ENCODE results near the gene TFPT.

Gene TFPT

DNA sequence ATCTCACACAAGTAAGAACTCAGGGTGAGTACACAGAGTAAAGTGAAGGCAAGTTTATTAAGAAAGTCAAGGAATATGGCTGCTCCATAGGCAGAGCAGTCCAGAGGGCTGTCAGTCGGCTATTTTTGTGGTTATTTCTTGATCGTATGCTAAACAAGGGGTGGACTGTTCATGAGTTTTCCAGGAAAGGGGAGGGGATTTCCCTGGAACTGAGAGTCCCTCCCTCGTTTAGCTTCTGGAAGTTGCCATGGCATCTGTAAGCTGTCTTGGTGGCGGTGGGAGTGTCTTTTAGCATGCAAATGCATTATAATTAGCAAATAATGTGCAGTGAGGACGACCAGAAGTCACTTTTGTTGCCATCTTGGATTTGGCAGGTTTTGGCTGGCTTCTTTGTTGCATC is 46.0 kb downstream of the TFPT start:
- no peak for DNase-seq (ENCODE audit: low read depth)

DNA sequence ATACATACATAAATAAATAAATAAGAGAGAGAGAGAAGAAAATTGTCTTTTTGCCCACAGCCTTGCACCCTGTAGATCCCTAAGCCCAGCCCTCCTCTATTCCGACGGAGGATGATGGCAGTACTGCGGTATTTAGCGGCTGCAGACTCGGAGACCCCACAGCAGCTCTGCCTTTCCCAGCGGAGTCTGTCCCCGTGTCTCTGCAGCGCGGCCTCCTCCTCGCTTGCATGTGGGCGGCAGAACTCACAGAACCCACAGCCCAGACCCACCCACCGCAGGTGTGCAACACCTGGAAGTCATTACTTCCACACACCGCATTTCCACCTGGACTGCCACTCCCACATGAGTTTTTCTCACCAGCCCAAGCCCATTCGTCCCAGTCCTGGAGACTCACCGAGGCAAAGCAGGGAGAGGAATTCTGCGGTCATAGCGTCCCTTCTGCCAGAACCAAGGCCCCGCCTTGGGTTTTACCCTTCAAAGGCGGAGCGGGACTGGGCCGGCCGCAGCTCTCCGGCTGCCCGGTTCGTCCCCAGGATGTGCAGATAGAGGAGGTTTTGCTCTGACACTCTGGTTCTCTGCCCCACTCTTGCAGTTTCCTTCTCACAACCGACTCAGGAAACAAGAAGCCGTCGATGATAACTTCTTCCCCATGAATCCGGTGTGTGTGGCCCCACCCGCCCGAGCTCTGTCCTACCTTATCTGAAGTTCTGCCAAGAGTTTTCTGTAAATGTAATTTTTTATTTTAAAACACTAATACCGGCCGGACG is 51.9 kb downstream of the TFPT start, which contains the start of gene VSTM1:
Gene VSTM1 (minus strand): TSS at position 548 of the 767 bp plus-strand sequence. CDS start 120 bp downstream, at position 428.
- no peak for DNase-seq (ENCODE audit: low read depth)

DNA sequence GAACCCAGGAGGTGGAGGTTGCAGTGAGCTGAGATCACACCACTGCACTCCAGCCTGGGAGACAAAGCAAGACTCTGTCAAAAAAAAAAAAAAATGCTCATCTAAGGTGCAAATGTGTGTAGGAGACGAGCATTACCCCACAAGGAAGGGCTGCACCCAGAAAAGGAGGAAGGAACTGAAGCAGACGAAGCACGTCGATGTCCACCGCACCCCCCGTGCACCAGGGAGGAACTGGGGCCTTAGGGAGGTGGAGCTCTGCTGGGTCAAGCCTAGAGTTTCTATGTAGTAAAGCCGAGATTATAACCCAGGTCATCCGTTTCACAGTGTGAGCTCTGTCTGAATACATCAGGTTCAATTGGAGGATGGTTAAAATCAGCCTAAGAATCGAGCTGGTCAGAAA is 52.8 kb downstream of the TFPT start:
- DNase-seq (ENCODE audit: low read depth): no peak
